ENCODE results near the gene CSNK2A2. TPM values are rescaled to one million over a fixed set of nuclear protein-coding genes. Genes with fewer than 3 reads are reported as not detected.

CSNK2A2 gene
- total and polyA plus RNA-seq, 10 of the 15 experiments (the other 5 are each of a cell fraction or from before 2014, with no cell fraction given): 17.4 to 79.1 (median 29.4) TPM

DNA sequence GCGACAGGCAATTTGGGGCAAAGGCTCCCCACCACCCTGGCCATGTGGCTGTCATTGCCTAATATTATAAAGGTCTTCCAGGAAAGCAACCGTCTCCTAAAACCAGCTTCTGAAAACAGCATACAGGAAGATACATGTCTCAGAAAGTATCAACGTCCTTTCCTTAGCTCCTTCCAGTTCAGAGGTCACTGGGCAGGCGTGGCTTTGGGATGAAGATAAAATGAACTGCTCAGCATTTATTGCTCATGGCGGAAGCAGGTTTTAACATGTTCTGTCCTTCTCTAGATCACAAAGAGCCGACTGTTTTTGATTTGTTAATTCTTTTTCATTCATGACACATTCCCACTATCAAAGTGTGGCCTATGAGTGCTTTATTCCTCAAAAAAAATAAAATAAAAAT lies 76.8 kb downstream of the CSNK2A2 start:
- Histone ChIP-seq H3K4me2 (ENCODE audit: control insufficient read depth, insufficient read depth) (no peak overlapping the region), H3K4me3 (no peak overlapping the region), H2AFZ (ENCODE audit: control insufficient read depth, low read depth, low read length) (no peak overlapping the region), H3K4me1 (ENCODE audit: control insufficient read depth, insufficient read depth, low read length) (peaks cover 12% of the 10 kb centered on the region), H3K9me3 (replicated peaks; ENCODE audit: control insufficient read depth, insufficient read depth, low read length) (no peaks in the 10 kb centered on the region), H3K36me3 (ENCODE audit: control insufficient read depth in 2 of 2, insufficient read depth in 2 of 2, low read length in 1 of 2) (peaks cover 0 to 4% of the 10 kb centered on the region in 2 experiments; a peak in 3 of 4 replicates), H4K20me1 (ENCODE audit: control insufficient read depth, insufficient read depth) (no peaks in the 10 kb centered on the region; the same call in 1 of the 2 replicates), H3K27ac (ENCODE audit: control insufficient read depth, insufficient read depth) (no peak overlapping the region; the same call in 1 of the 2 replicates), H3K9ac (ENCODE audit: control insufficient read depth, insufficient read depth, low read length) (no peak overlapping the region), H3K27me3 (replicated peaks in 1 of 2; ENCODE audit: control insufficient read depth in 2 of 2, insufficient read depth in 2 of 2, low read length in 1 of 2) (no peaks in the 10 kb centered on the region), H3K79me2 (ENCODE audit: control insufficient read depth, insufficient read depth, low read length) (peaks cover 50% of the 10 kb centered on the region)
- 76% methylated on average over 6 of the region's 6 CpGs for WGBS (ENCODE audit: insufficient coverage, insufficient replicate concordance, low lambda C conversion rate, missing lambda C conversion rate)
- DNase-seq (ENCODE audit: low read depth, low spot score) (no peak), FAIRE-seq (no peak), ATAC-seq (no peak)
- CTCF ChIA-PET: interaction anchor here (0.7 to 13.7 kb wide), 29 partner anchors 8 to 221 kb away, joined by 3 to 186 read pairs (median 6); partner anchors contain the start of genes CFAP20 and USB1
- SMC1A ChIA-PET (ENCODE audit: uncharacterized antibody, unreplicated experiment): interaction anchor here (0.7 to 4.5 kb wide), 28 partner anchors 8 to 544 kb away, joined by 3 to 50 read pairs (median 4); partner anchors contain the start of genes CFAP20, MMP15 and ZNF319
- POLR2A ChIA-PET: interaction anchor here (0.6 to 2.4 kb wide), 4 partner anchors 18 to 200 kb away, joined by 3 to 12 read pairs (median 4); no protein-coding TSS in a partner anchor
- BruUV-seq (replicated peaks): no TSS peak
- TF ChIP-seq, protein P1, sequence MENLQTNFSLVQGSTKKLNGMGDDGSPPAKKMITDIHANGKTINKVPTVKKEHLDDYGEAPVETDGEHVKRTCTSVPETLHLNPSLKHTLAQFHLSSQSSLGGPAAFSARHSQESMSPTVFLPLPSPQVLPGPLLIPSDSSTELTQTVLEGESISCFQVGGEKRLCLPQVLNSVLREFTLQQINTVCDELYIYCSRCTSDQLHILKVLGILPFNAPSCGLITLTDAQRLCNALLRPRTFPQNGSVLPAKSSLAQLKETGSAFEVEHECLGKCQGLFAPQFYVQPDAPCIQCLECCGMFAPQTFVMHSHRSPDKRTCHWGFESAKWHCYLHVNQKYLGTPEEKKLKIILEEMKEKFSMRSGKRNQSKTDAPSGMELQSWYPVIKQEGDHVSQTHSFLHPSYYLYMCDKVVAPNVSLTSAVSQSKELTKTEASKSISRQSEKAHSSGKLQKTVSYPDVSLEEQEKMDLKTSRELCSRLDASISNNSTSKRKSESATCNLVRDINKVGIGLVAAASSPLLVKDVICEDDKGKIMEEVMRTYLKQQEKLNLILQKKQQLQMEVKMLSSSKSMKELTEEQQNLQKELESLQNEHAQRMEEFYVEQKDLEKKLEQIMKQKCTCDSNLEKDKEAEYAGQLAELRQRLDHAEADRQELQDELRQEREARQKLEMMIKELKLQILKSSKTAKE (IDR thresholded peaks at IDR 0.05; ENCODE audit: low read depth, poor library complexity, severe bottlenecking): no peak
- TF ChIP-seq, protein P2, sequence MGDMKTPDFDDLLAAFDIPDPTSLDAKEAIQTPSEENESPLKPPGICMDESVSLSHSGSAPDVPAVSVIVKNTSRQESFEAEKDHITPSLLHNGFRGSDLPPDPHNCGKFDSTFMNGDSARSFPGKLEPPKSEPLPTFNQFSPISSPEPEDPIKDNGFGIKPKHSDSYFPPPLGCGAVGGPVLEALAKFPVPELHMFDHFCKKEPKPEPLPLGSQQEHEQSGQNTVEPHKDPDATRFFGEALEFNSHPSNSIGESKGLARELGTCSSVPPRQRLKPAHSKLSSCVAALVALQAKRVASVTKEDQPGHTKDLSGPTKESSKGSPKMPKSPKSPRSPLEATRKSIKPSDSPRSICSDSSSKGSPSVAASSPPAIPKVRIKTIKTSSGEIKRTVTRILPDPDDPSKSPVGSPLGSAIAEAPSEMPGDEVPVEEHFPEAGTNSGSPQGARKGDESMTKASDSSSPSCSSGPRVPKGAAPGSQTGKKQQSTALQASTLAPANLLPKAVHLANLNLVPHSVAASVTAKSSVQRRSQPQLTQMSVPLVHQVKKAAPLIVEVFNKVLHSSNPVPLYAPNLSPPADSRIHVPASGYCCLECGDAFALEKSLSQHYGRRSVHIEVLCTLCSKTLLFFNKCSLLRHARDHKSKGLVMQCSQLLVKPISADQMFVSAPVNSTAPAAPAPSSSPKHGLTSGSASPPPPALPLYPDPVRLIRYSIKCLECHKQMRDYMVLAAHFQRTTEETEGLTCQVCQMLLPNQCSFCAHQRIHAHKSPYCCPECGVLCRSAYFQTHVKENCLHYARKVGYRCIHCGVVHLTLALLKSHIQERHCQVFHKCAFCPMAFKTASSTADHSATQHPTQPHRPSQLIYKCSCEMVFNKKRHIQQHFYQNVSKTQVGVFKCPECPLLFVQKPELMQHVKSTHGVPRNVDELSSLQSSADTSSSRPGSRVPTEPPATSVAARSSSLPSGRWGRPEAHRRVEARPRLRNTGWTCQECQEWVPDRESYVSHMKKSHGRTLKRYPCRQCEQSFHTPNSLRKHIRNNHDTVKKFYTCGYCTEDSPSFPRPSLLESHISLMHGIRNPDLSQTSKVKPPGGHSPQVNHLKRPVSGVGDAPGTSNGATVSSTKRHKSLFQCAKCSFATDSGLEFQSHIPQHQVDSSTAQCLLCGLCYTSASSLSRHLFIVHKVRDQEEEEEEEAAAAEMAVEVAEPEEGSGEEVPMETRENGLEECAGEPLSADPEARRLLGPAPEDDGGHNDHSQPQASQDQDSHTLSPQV (IDR thresholded peaks at IDR 0.05): no peak
- TF ChIP-seq ASH2L (IDR thresholded peaks at IDR 0.05; ENCODE audit: borderline replicate concordance, low read depth) (no peak), SMC3 (IDR thresholded peaks at IDR 0.05; ENCODE audit: borderline replicate concordance, low read length) (no peak), POLR2A (IDR thresholded peaks at IDR 0.05; ENCODE audit: low read depth, low read length) (no peak), MYB (IDR thresholded peaks at IDR 0.05; ENCODE audit: borderline replicate concordance, low read depth, low read length) (no peak), IRF4 (IDR thresholded peaks at IDR 0.05; ENCODE audit: low read depth, low read length) (no peak), CREM (IDR thresholded peaks at IDR 0.05; ENCODE audit: low read depth) (no peak), ZNF622 (IDR thresholded peaks at IDR 0.05) (no peak), RBBP5 (conservative IDR thresholded peaks at IDR 0.05) (no peak), STAT1 (conservative IDR thresholded peaks at IDR 0.05) (no peak), ESRRA (IDR thresholded peaks at IDR 0.05; ENCODE audit: low read length) (no peak), ZNF217 (IDR thresholded peaks at IDR 0.05) (no peak), EED (IDR thresholded peaks at IDR 0.05; ENCODE audit: low read depth) (no peak), BACH1 (IDR thresholded peaks at IDR 0.05; ENCODE audit: borderline replicate concordance) (no peak), FOXM1 (IDR thresholded peaks at IDR 0.05; ENCODE audit: low read depth, low read length) (no peak), RFX5 (IDR thresholded peaks at IDR 0.05; ENCODE audit: low read depth, low read length) (no peak), RUNX3 (IDR thresholded peaks at IDR 0.05; ENCODE audit: low read length) (no peak), SMAD1 (IDR thresholded peaks at IDR 0.05; ENCODE audit: low read depth, partially characterized antibody) (no peak)
- intact Hi-C loops (cut with micrococcal nuclease; ENCODE audit: unreplicated experiment): loop anchor here (5.0 to 10.0 kb wide), 2 partner anchors 224 to 676 kb away; partner anchors contain the start of genes CIAPIN1 and COQ9
- RAD21 ChIA-PET (ENCODE audit: unreplicated experiment): interaction anchor here (0.8 to 4.4 kb wide), 13 partner anchors 12 to 122 kb away, joined by 3 to 61 read pairs (median 5); partner anchors contain the start of gene MMP15
- in situ Hi-C loops (cut with MboI): no loop called here

All from GM12878 (cell line).